H1 (cell line): ENCODE data around the gene ATP6V0A4. TPM values are rescaled to one million over a fixed set of nuclear protein-coding genes. Genes with fewer than 3 reads are reported as not detected.

ENCODE experiments used
- CTCF ChIA-PET: fragments of 300-600 bp; sonication (Branson Sonifier 250); formaldehyde crosslinking; loops from one replicate; lab custom pipeline; 2021; ENCODE audit not compliant: partially characterized antibody; lab: Charles Lee
- POLR2A ChIA-PET: fragments of 300-600 bp; sonication (Branson Sonifier 250); formaldehyde crosslinking; loops from one replicate; lab custom pipeline; 2021; ENCODE audit warnings: inconsistent platforms; ENCODE audit not compliant: partially characterized antibody; lab: Charles Lee
- DNase-seq, 2 experiments: peaks; one replicate each; pipeline versions ENCODE4 v3.0.0 to v3.0.0-alpha.2; 2010 to 2022; ENCODE audit warnings: low spot score in 2 of 2, low read depth in 1 of 2, mixed read lengths in 1 of 2
- FAIRE-seq: peaks from 2 replicates; lab custom pipeline; 2011; peaks lifted over from hg19 to GRCh38; lab: Jason Lieb, UNC
- H2AFZ ChIP-seq: 2 replicates; pipeline ENCODE4 v1.8.1; 2012; ENCODE audit warnings: low read length, inconsistent platforms
- H2AK5ac ChIP-seq: 2 replicates; pipeline ENCODE4 v1.6.1; 2013; ENCODE audit warnings: low read depth, low read length
- H2BK120ac ChIP-seq: replicated peaks from 2 replicates; pipeline ENCODE3; 2013; ENCODE audit warnings: low read depth, low read length, inconsistent platforms
- H2BK12ac ChIP-seq: 2 replicates; pipeline ENCODE4 v1.6.1; 2013; ENCODE audit warnings: low read depth, low read length
- H2BK15ac ChIP-seq: 2 replicates; pipeline ENCODE4 v1.6.1; 2013; ENCODE audit warnings: low read length
- H2BK20ac ChIP-seq: 2 replicates; pipeline ENCODE4 v1.6.1; 2013; ENCODE audit warnings: low read length
- H2BK5ac ChIP-seq: 2 replicates; pipeline ENCODE4 v1.6.1; 2013; ENCODE audit warnings: low read depth, low read length
- H3K14ac ChIP-seq: 2 replicates; pipeline ENCODE4 v1.6.1; 2013; ENCODE audit warnings: inconsistent platforms; ENCODE audit not compliant: insufficient read length
- H3K18ac ChIP-seq: 2 replicates; pipeline ENCODE4 v1.6.1; 2013; ENCODE audit warnings: low read length; ENCODE audit errors: extremely low read depth
- H3K23ac ChIP-seq: 2 replicates; pipeline ENCODE4 v1.6.1; 2013; ENCODE audit warnings: inconsistent platforms; ENCODE audit not compliant: insufficient read length
- H3K23me2 ChIP-seq: 2 replicates; pipeline ENCODE4 v1.6.1; 2013; ENCODE audit warnings: low read depth, low read length
- H3K27ac ChIP-seq: 2 replicates; pipeline ENCODE4 v1.6.1; 2011; ENCODE audit warnings: low read depth, low read length, inconsistent platforms
- H3K27me3 ChIP-seq, 4 experiments: replicated peaks in 1 of 4; 1 replicate in 1 of 4; 2 replicates in 3 of 4; pipeline versions ENCODE4 v1.6.1 to v1.8.1; 2011 to 2013; ENCODE audit warnings: low read length in 3 of 4, mild to moderate bottlenecking in 3 of 4, inconsistent platforms in 2 of 4, mixed read lengths in 2 of 4, moderate library complexity in 1 of 4; ENCODE audit not compliant: control insufficient read depth in 3 of 4, insufficient read depth in 3 of 4; ENCODE audit errors: extremely low read depth in 1 of 4
- H3K36me3 ChIP-seq, 4 experiments: 2 replicates each; pipeline versions ENCODE4 v1.6.1 to v1.8.1; 2011 to 2013; ENCODE audit warnings: mild to moderate bottlenecking in 4 of 4, low read length in 3 of 4, moderate library complexity in 2 of 4, control low read depth in 1 of 4, inconsistent platforms in 1 of 4; ENCODE audit not compliant: insufficient read depth in 4 of 4, control insufficient read depth in 2 of 4
- H3K4ac ChIP-seq: replicated peaks from 2 replicates; pipeline ENCODE3; 2013; ENCODE audit warnings: low read length, low read depth, mixed read lengths, inconsistent platforms; ENCODE audit not compliant: insufficient read length
- H3K4me1 ChIP-seq, 4 experiments: replicated peaks in 1 of 4; 1 replicate in 1 of 4; 2 replicates in 3 of 4; pipeline versions ENCODE4 v1.6.1 to v1.8.1; 2011 to 2013; ENCODE audit warnings: low read length in 3 of 4, inconsistent platforms in 2 of 4, mixed read lengths in 1 of 4; ENCODE audit not compliant: insufficient read depth in 4 of 4, control insufficient read depth in 3 of 4
- H3K4me2 ChIP-seq, 2 experiments: 2 replicates each; pipeline versions ENCODE4 v1.6.1 to v1.8.1; 2011 to 2013; ENCODE audit warnings: low read depth in 2 of 2, low read length in 2 of 2, control low read depth in 1 of 2, inconsistent platforms in 1 of 2, mild to moderate bottlenecking in 1 of 2; ENCODE audit not compliant: insufficient read depth in 1 of 2
- H3K4me3 ChIP-seq, 4 experiments: fragments of 200-600, 300-600 bp in 1 of 4; sonication (generic), shearing (Covaris generic), sonication (Bioruptor Twin) in 1 of 4; 2 replicates each; pipeline versions ENCODE4 v1.5.1 to v1.8.1; 2011 to 2016; ENCODE audit warnings: low read length in 4 of 4, low read depth in 3 of 4, control low read depth in 2 of 4, inconsistent platforms in 2 of 4, mild to moderate bottlenecking in 2 of 4, mixed read lengths in 1 of 4, moderate library complexity in 1 of 4; ENCODE audit not compliant: insufficient read depth in 2 of 4; ENCODE audit errors: extremely low read depth in 1 of 4
- H3K56ac ChIP-seq: replicated peaks from 2 replicates; pipeline ENCODE3; 2013; ENCODE audit warnings: low read depth, mild to moderate bottlenecking, mixed read lengths, low read length, inconsistent platforms; ENCODE audit not compliant: insufficient read length
- H3K79me1 ChIP-seq: 2 replicates; pipeline ENCODE4 v1.6.1; 2013; ENCODE audit warnings: low read depth, low read length, control low read depth
- H3K79me2 ChIP-seq, 2 experiments: 2 replicates each; pipeline versions ENCODE4 v1.6.1 to v1.8.1; 2012 to 2013; ENCODE audit warnings: low read length in 2 of 2, mild to moderate bottlenecking in 2 of 2, inconsistent platforms in 1 of 2; ENCODE audit not compliant: insufficient read depth in 2 of 2, control insufficient read depth in 1 of 2
- H3K9ac ChIP-seq, 4 experiments: replicated peaks in 1 of 4; 1 replicate in 1 of 4; 2 replicates in 3 of 4; pipeline versions ENCODE4 v1.6.1 to v1.8.1; 2011 to 2013; ENCODE audit warnings: low read depth in 3 of 4, low read length in 3 of 4, control low read depth in 2 of 4, mild to moderate bottlenecking in 2 of 4, moderate library complexity in 2 of 4, inconsistent platforms in 1 of 4; ENCODE audit errors: extremely low read depth in 1 of 4
- H3K9me3 ChIP-seq, 2 experiments: 2 replicates each; pipeline versions ENCODE4 v1.6.1 to v1.8.1; 2012 to 2013; ENCODE audit warnings: mild to moderate bottlenecking in 2 of 2, moderate library complexity in 2 of 2, control low read depth in 1 of 2, inconsistent platforms in 1 of 2, low read depth in 1 of 2, low read length in 1 of 2, mixed read lengths in 1 of 2; ENCODE audit not compliant: insufficient read depth in 2 of 2
- H4K20me1 ChIP-seq, 2 experiments: replicated peaks in 1 of 2; 2 replicates each; pipeline versions ENCODE3 to v1.8.1; 2011 to 2013; ENCODE audit warnings: inconsistent platforms in 2 of 2, low read length in 2 of 2, mild to moderate bottlenecking in 1 of 2; ENCODE audit not compliant: insufficient read depth in 2 of 2, control insufficient read depth in 1 of 2
- H4K5ac ChIP-seq: 2 replicates; pipeline ENCODE4 v1.6.1; 2013; ENCODE audit warnings: low read length, low read depth, mixed read lengths, inconsistent platforms; ENCODE audit not compliant: insufficient read length
- H4K8ac ChIP-seq: 2 replicates; pipeline ENCODE4 v1.8.0; 2013; ENCODE audit warnings: mild to moderate bottlenecking, moderate library complexity, low read length, inconsistent platforms; ENCODE audit not compliant: insufficient read depth; ENCODE audit errors: extremely low read depth
- H4K91ac ChIP-seq: replicated peaks from 2 replicates; pipeline ENCODE3; 2013; ENCODE audit warnings: low read length, mixed read lengths, inconsistent platforms; ENCODE audit not compliant: insufficient read length
- CBX5 ChIP-seq: fragments of 300-800, 300-1000 bp; sonication (generic); IDR thresholded peaks from 2 replicates; pipeline ENCODE4 v1.7.1; 2016; ENCODE audit warnings: antibody characterized with exemption, low read length, low read depth
- CREB1 ChIP-seq: IDR thresholded peaks from 2 replicates; pipeline ENCODE4 v1.6.1; 2012; ENCODE audit warnings: inconsistent platforms
- CTBP2 ChIP-seq: IDR thresholded peaks from 2 replicates; pipeline ENCODE4 v1.7.0; 2011; ENCODE audit warnings: borderline replicate concordance, mild to moderate bottlenecking, moderate library complexity, mixed read lengths, low read length; ENCODE audit not compliant: insufficient read depth, insufficient read length
- EZH2 ChIP-seq: fragments of 200-600 bp; sonication (generic); IDR thresholded peaks from 2 replicates; pipeline ENCODE4 v1.7.1; 2012; ENCODE audit warnings: low read depth, mild to moderate bottlenecking, moderate library complexity, low read length, inconsistent platforms; ENCODE audit not compliant: severe bottlenecking
- HDAC6 ChIP-seq: IDR thresholded peaks from one replicate; pipeline ENCODE4 v1.7.1; 2012; ENCODE audit warnings: low read depth, mild to moderate bottlenecking, inconsistent platforms, low read length, moderate library complexity
- KDM4A ChIP-seq: IDR thresholded peaks from one replicate; pipeline ENCODE4 v1.7.1; 2012; ENCODE audit warnings: low read depth, mild to moderate bottlenecking, moderate library complexity, low read length, inconsistent platforms; ENCODE audit not compliant: severe bottlenecking
- NRF1 ChIP-seq: IDR thresholded peaks from 2 replicates; pipeline ENCODE4 v1.6.1; 2011; ENCODE audit warnings: mild to moderate bottlenecking, low read depth, low read length, improper control_type of control experiment
- RBBP5 ChIP-seq: IDR thresholded peaks from 2 replicates; pipeline ENCODE4 v1.7.1; 2012; ENCODE audit warnings: low read depth, mild to moderate bottlenecking, inconsistent platforms, low read length, moderate library complexity, borderline replicate concordance
- TCF12 ChIP-seq: IDR thresholded peaks from 2 replicates; pipeline ENCODE4 v1.6.1; 2011; ENCODE audit warnings: low read depth, mild to moderate bottlenecking, low read length
- WGBS, 2 experiments: shearing (Covaris generic) in 1 of 2; methylation state at CpG; one replicate each; pipeline versions ENCODE4 v1.1.6 to v1.1.7; 2013 to 2015; ENCODE audit warnings: low lambda C conversion rate in 2 of 2, mixed read lengths in 2 of 2, inconsistent platforms in 1 of 2, low coverage in 1 of 2, missing lambda C conversion rate in 1 of 2; ENCODE audit not compliant: insufficient replicate concordance in 2 of 2, insufficient coverage in 1 of 2, insufficient read length in 1 of 2; ENCODE audit errors: extremely low coverage in 1 of 2, missing lambda C conversion rate in 1 of 2; 5-methylcytosine and 5-hydroxymethylcytosine counted together
- polyA plus RNA-seq, 7 experiments: library from polyadenylated mRNA; depleted of rRNA in 3 of 7; stranded (reverse) in 5 of 7; unstranded in 2 of 7; fragments of >200 nt in 5 of 7; fragments of 200-250 nt in 2 of 7; gene quantifications; 1 replicate in 5 of 7; 2 replicates in 1 of 7; 4 replicates in 1 of 7; pipeline versions ENCODE4 v1.2.1 to v1.2.3, GENCODE V29; 2011 to 2013; ENCODE audit warnings: missing spikeins in 2 of 7, mixed read lengths in 2 of 7
- total RNA-seq: library from RNA; stranded (reverse); fragmentation: NEBNext Ultra II Directional; extraction: Animal tissue kit (Norgen Biotek cat#: 25700); gene quantifications from 2 replicates; pipeline ENCODE4 v1.2.1, GENCODE V29; 2021
- TF ChIP-seq, protein P1 (sequence below): IDR thresholded peaks from 2 replicates; pipeline ENCODE4 v1.6.1; 2012; ENCODE audit warnings: inconsistent platforms

Gene ATP6V0A4
- total and polyA plus RNA-seq, 2 of the 8 experiments (the other 6 are each of a cell fraction or from before 2014, with no cell fraction given): 0.47 to 1.6 TPM

DNA sequence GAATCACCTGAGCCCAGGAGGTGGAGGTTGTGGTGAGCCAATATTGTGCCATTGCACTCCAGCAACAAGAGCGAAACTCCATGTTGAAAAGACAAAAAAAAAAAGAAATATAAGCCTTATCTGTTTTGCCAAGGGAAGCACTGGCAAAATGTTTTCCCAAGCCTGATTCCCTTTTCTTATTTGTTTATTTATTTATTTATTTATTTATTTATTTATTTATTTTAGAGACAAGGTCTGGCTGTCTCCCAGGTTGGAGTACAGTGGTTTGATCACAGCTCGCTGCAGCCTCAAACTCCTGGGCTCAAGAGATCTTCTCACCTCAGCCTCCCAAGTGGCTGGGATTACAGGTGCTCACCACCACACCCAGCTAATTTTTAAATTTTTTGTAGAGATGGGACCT, 141.0 kb downstream of the ATP6V0A4 start:
- H2AFZ ChIP-seq: no peak overlapping the region
- no peaks in the 10 kb centered on the region for H3K23me2 ChIP-seq
- H3K4me3 ChIP-seq: no peak overlapping the region
- no peak overlapping the region for H3K18ac ChIP-seq
- H3K4me2 ChIP-seq: no peak overlapping the region
- H2AK5ac ChIP-seq: no peak overlapping the region
- TF ChIP-seq KDM4A (no peak), CBX5 (no peak), EZH2 (no peak), TCF12 (no peak), CTBP2 (no peak), CREB1 (no peak), NRF1 (no peak), RBBP5 (no peak), HDAC6 (no peak)
- TF ChIP-seq, protein P1, sequence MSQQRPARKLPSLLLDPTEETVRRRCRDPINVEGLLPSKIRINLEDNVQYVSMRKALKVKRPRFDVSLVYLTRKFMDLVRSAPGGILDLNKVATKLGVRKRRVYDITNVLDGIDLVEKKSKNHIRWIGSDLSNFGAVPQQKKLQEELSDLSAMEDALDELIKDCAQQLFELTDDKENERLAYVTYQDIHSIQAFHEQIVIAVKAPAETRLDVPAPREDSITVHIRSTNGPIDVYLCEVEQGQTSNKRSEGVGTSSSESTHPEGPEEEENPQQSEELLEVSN: no peak
- no peak overlapping the region for H2BK5ac ChIP-seq
- DNase-seq (no peak), FAIRE-seq (no peak)
- no peak overlapping the region for H3K23ac ChIP-seq
- no peak overlapping the region for H2BK15ac ChIP-seq
- no peak overlapping the region for H4K8ac ChIP-seq
- H2BK20ac ChIP-seq: no peak overlapping the region
- H3K14ac ChIP-seq: no peak overlapping the region
- H3K56ac ChIP-seq: no peak overlapping the region
- no peaks in the 10 kb centered on the region for H4K20me1 ChIP-seq
- peaks cover 0 to 5% (median 0%) of the 10 kb centered on the region in 4 experiments; a peak in 1 of 8 replicates for H3K36me3 ChIP-seq
- H3K27ac ChIP-seq: no peak overlapping the region
- CTCF ChIA-PET: interaction anchor here (0.6 to 0.8 kb wide), 2 partner anchors 12 to 82 kb away, joined by 3 read pairs; no protein-coding TSS in a partner anchor
- peaks cover 0 to 4% (median 2%) of the 10 kb centered on the region in 4 experiments; a peak in 2 of 7 replicates for H3K4me1 ChIP-seq
- no peak overlapping the region for H4K5ac ChIP-seq
- H3K79me2 ChIP-seq: no peaks in the 10 kb centered on the region
- no peak overlapping the region for H2BK120ac ChIP-seq
- H3K79me1 ChIP-seq: no peaks in the 10 kb centered on the region
- H3K9ac ChIP-seq: no peak overlapping the region
- H2BK12ac ChIP-seq: no peak overlapping the region; the same call in 1 of the 2 replicates
- H3K4ac ChIP-seq: no peak overlapping the region
- POLR2A ChIA-PET: no interaction called here
- H3K27me3 ChIP-seq: no peaks in the 10 kb centered on the region
- WGBS, 2 experiments: 86% methylated on average over 2 of the region's 2 CpGs; no CpG with 5 or more reads in 1 of the 2 experiments
- H4K91ac ChIP-seq: no peak overlapping the region
- H3K9me3 ChIP-seq: peaks cover 6 to 10% of the 10 kb centered on the region in 2 experiments; a peak in 3 of 4 replicates
